ENCODE measurements around the gene RBMS1.

Gene RBMS1

GRCh38 chr2:160433466-160434140 is 60.0 kb downstream of the RBMS1 start:
- Histone ChIP-seq H3K27ac (ENCODE audit: low read length) (no peak overlapping the region), H3K36me3 (ENCODE audit: control insufficient read depth in 2 of 2, insufficient read depth in 2 of 2, low read length in 2 of 2) (no peaks in the 10 kb centered on the region), H3K9me3 (ENCODE audit: control insufficient read depth in 2 of 2, low read length in 2 of 2) (peaks cover 0 to 6% of the 10 kb centered on the region in 2 donors), H3K9ac (ENCODE audit: low read length in 2 of 2) (no peak overlapping the region), H3K27me3 (ENCODE audit: control insufficient read depth in 1 of 2, insufficient read depth in 2 of 2, low read length in 2 of 2) (no peaks in the 10 kb centered on the region), H3K4me3 (ENCODE audit: low read length in 2 of 2) (no peak overlapping the region), H3K4me1 (ENCODE audit: control insufficient read depth, insufficient read depth, low read length) (no peaks in the 10 kb centered on the region)

GRCh38 chr2:160432633-160433032 is 61.0 kb downstream of the RBMS1 start:
- Histone ChIP-seq H3K27me3 (ENCODE audit: control insufficient read depth in 1 of 2, insufficient read depth in 2 of 2, low read length in 2 of 2) (no peaks in the 10 kb centered on the region), H3K27ac (ENCODE audit: low read length) (no peak overlapping the region), H3K4me3 (ENCODE audit: low read length in 2 of 2) (no peak overlapping the region), H3K9ac (ENCODE audit: low read length in 2 of 2) (no peak overlapping the region), H3K4me1 (ENCODE audit: control insufficient read depth, insufficient read depth, low read length) (no peaks in the 10 kb centered on the region), H3K9me3 (ENCODE audit: control insufficient read depth in 2 of 2, low read length in 2 of 2) (peaks cover 0 to 6% of the 10 kb centered on the region in 2 donors), H3K36me3 (ENCODE audit: control insufficient read depth in 2 of 2, insufficient read depth in 2 of 2, low read length in 2 of 2) (no peaks in the 10 kb centered on the region)

GRCh38 chr2:160431441-160431840 is 62.2 kb downstream of the RBMS1 start:
- Histone ChIP-seq H3K4me1 (ENCODE audit: control insufficient read depth, insufficient read depth, low read length) (no peaks in the 10 kb centered on the region), H3K9ac (ENCODE audit: low read length in 2 of 2) (no peak overlapping the region)

GRCh38 chr2:160430001-160430344 is 63.6 kb downstream of the RBMS1 start:
- Histone ChIP-seq H3K4me3 (ENCODE audit: low read length in 2 of 2) (no peak overlapping the region), H3K27me3 (ENCODE audit: control insufficient read depth in 1 of 2, insufficient read depth in 2 of 2, low read length in 2 of 2) (no peaks in the 10 kb centered on the region), H3K9ac (ENCODE audit: low read length in 2 of 2) (no peak overlapping the region), H3K27ac (ENCODE audit: low read length) (no peak overlapping the region), H3K36me3 (ENCODE audit: control insufficient read depth in 2 of 2, insufficient read depth in 2 of 2, low read length in 2 of 2) (no peaks in the 10 kb centered on the region), H3K9me3 (ENCODE audit: control insufficient read depth in 2 of 2, low read length in 2 of 2) (peaks cover 0 to 6% of the 10 kb centered on the region in 2 donors), H3K4me1 (ENCODE audit: control insufficient read depth, insufficient read depth, low read length) (peaks cover 5% of the 10 kb centered on the region)

More at GRCh38 chr2:160431441-160431840, 62.2 kb downstream of the RBMS1 start:
- Histone ChIP-seq H3K27ac (ENCODE audit: low read length) (no peak overlapping the region), H3K4me3 (ENCODE audit: low read length in 2 of 2) (no peak overlapping the region), H3K27me3 (ENCODE audit: control insufficient read depth in 1 of 2, insufficient read depth in 2 of 2, low read length in 2 of 2) (no peaks in the 10 kb centered on the region), H3K9me3 (ENCODE audit: control insufficient read depth in 2 of 2, low read length in 2 of 2) (peaks cover 0 to 6% of the 10 kb centered on the region in 2 donors), H3K36me3 (ENCODE audit: control insufficient read depth in 2 of 2, insufficient read depth in 2 of 2, low read length in 2 of 2) (no peaks in the 10 kb centered on the region)

GRCh38 chr2:160429248-160430000 is 64.2 kb downstream of the RBMS1 start:
- H3K4me1 ChIP-seq (ENCODE audit: control insufficient read depth, insufficient read depth, low read length), result peaks cover 5% of the 10 kb centered on the region

GRCh38 chr2:160428405-160428763 is 65.2 kb downstream of the RBMS1 start:
- H3K9ac ChIP-seq (ENCODE audit: low read length in 2 of 2), result peak overlapping the region in 1 of 2 donors; percentile 58
- H3K9me3 ChIP-seq (ENCODE audit: control insufficient read depth in 2 of 2, low read length in 2 of 2), result peaks cover 0 to 6% of the 10 kb centered on the region in 2 donors
- H3K4me1 ChIP-seq (ENCODE audit: control insufficient read depth, insufficient read depth, low read length), result peaks cover 5% of the 10 kb centered on the region
- no peaks in the 10 kb centered on the region for H3K36me3 ChIP-seq (ENCODE audit: control insufficient read depth in 2 of 2, insufficient read depth in 2 of 2, low read length in 2 of 2)
- H3K27ac ChIP-seq (ENCODE audit: low read length), result peak overlapping the region; percentile 25
- peak overlapping the region in 1 of 2 donors; percentile 1 for H3K4me3 ChIP-seq (ENCODE audit: low read length in 2 of 2)
- H3K27me3 ChIP-seq (ENCODE audit: control insufficient read depth in 1 of 2, insufficient read depth in 2 of 2, low read length in 2 of 2), result no peaks in the 10 kb centered on the region

More at GRCh38 chr2:160429248-160430000, 64.2 kb downstream of the RBMS1 start:
- H3K27me3 ChIP-seq (ENCODE audit: control insufficient read depth in 1 of 2, insufficient read depth in 2 of 2, low read length in 2 of 2), result no peaks in the 10 kb centered on the region
- no peak overlapping the region for H3K4me3 ChIP-seq (ENCODE audit: low read length in 2 of 2)
- no peaks in the 10 kb centered on the region for H3K36me3 ChIP-seq (ENCODE audit: control insufficient read depth in 2 of 2, insufficient read depth in 2 of 2, low read length in 2 of 2)
- H3K9me3 ChIP-seq (ENCODE audit: control insufficient read depth in 2 of 2, low read length in 2 of 2), result peaks cover 0 to 6% of the 10 kb centered on the region in 2 donors
- no peak overlapping the region for H3K27ac ChIP-seq (ENCODE audit: low read length)
- no peak overlapping the region for H3K9ac ChIP-seq (ENCODE audit: low read length in 2 of 2)

- Histone ChIP-seq H3K4me1 (ENCODE audit: control insufficient read depth, insufficient read depth, low read length) (peaks cover 5% of the 10 kb centered on the region), H3K4me3 (ENCODE audit: low read length in 2 of 2) (peak overlapping the region; percentile 1 to 12), H3K27ac (ENCODE audit: low read length) (peak overlapping the region; percentile 25), H3K9ac (ENCODE audit: low read length in 2 of 2) (peak overlapping the region in 1 of 2 donors; percentile 58), H3K36me3 (ENCODE audit: control insufficient read depth in 2 of 2, insufficient read depth in 2 of 2, low read length in 2 of 2) (no peaks in the 10 kb centered on the region), H3K27me3 (ENCODE audit: control insufficient read depth in 1 of 2, insufficient read depth in 2 of 2, low read length in 2 of 2) (no peaks in the 10 kb centered on the region), H3K9me3 (ENCODE audit: control insufficient read depth in 2 of 2, low read length in 2 of 2) (peaks cover 0 to 6% of the 10 kb centered on the region in 2 donors)
Observed at GRCh38 chr2:160427629-160428404, 65.8 kb downstream of the RBMS1 start.

- Histone ChIP-seq H3K9ac (ENCODE audit: low read length in 2 of 2) (no peak overlapping the region), H3K27me3 (ENCODE audit: control insufficient read depth in 1 of 2, insufficient read depth in 2 of 2, low read length in 2 of 2) (no peaks in the 10 kb centered on the region), H3K27ac (ENCODE audit: low read length) (no peak overlapping the region), H3K9me3 (ENCODE audit: control insufficient read depth in 2 of 2, low read length in 2 of 2) (peaks cover 0 to 6% of the 10 kb centered on the region in 2 donors), H3K4me1 (ENCODE audit: control insufficient read depth, insufficient read depth, low read length) (peaks cover 5% of the 10 kb centered on the region), H3K4me3 (ENCODE audit: low read length in 2 of 2) (no peak overlapping the region), H3K36me3 (ENCODE audit: control insufficient read depth in 2 of 2, insufficient read depth in 2 of 2, low read length in 2 of 2) (no peaks in the 10 kb centered on the region)
Observed at GRCh38 chr2:160426604-160427003, 67.0 kb downstream of the RBMS1 start.

- H3K27ac ChIP-seq (ENCODE audit: low read length), result no peak overlapping the region
- H3K9ac ChIP-seq (ENCODE audit: low read length in 2 of 2), result no peak overlapping the region
- peaks cover 5% of the 10 kb centered on the region for H3K4me1 ChIP-seq (ENCODE audit: control insufficient read depth, insufficient read depth, low read length)
- no peaks in the 10 kb centered on the region for H3K27me3 ChIP-seq (ENCODE audit: control insufficient read depth in 1 of 2, insufficient read depth in 2 of 2, low read length in 2 of 2)
- H3K36me3 ChIP-seq (ENCODE audit: control insufficient read depth in 2 of 2, insufficient read depth in 2 of 2, low read length in 2 of 2), result no peaks in the 10 kb centered on the region
- H3K4me3 ChIP-seq (ENCODE audit: low read length in 2 of 2), result peak overlapping the region in 1 of 2 donors; percentile 27
- H3K9me3 ChIP-seq (ENCODE audit: control insufficient read depth in 2 of 2, low read length in 2 of 2), result peaks cover 0 to 6% of the 10 kb centered on the region in 2 donors
Observed at GRCh38 chr2:160425434-160426151, 68.0 kb downstream of the RBMS1 start.

GRCh38 chr2:160423126-160423525 is 70.5 kb downstream of the RBMS1 start:
- Histone ChIP-seq H3K9me3 (ENCODE audit: control insufficient read depth in 2 of 2, low read length in 2 of 2) (no peaks in the 10 kb centered on the region), H3K9ac (ENCODE audit: low read length in 2 of 2) (no peak overlapping the region), H3K4me1 (ENCODE audit: control insufficient read depth, insufficient read depth, low read length) (peaks cover 5% of the 10 kb centered on the region), H3K27ac (ENCODE audit: low read length) (no peak overlapping the region), H3K27me3 (ENCODE audit: control insufficient read depth in 1 of 2, insufficient read depth in 2 of 2, low read length in 2 of 2) (no peaks in the 10 kb centered on the region), H3K36me3 (ENCODE audit: control insufficient read depth in 2 of 2, insufficient read depth in 2 of 2, low read length in 2 of 2) (no peaks in the 10 kb centered on the region), H3K4me3 (ENCODE audit: low read length in 2 of 2) (no peak overlapping the region)
